ENCODE data around the gene ACP6. TPM values are rescaled to one million over a fixed set of nuclear protein-coding genes. Genes with fewer than 3 reads are reported as not detected.

Gene ACP6
- total and polyA plus RNA-seq, 2 of the 13 experiments (the other 11 are each of a cell fraction or from before 2014, with no cell fraction given) = 18.1 to 33.7 TPM

GRCh38 chr1:147611586-147611985 lies 58.7 kb downstream of the ACP6 start:
- H3K4me2 ChIP-seq (ENCODE audit: low read depth, low read length) = no peak overlapping the region
- H2AFZ ChIP-seq (ENCODE audit: low read length) = no peak overlapping the region
- FAIRE-seq = no peak
- BruUV-seq (replicated peaks) = no TSS peak
- H4K20me1 ChIP-seq (ENCODE audit: insufficient read depth, low read length) = no peaks in the 10 kb centered on the region
- no peak overlapping the region for H3K9ac ChIP-seq (ENCODE audit: insufficient read depth, low read depth, low read length)
- H3K4me1 ChIP-seq (ENCODE audit: insufficient read depth, low read length) = peaks cover 33% of the 10 kb centered on the region
- intact Hi-C loops (cut with micrococcal nuclease; ENCODE audit: unreplicated experiment) = no loop called here
- no peaks in the 10 kb centered on the region for H3K79me2 ChIP-seq (ENCODE audit: insufficient read depth, low read length)
- peak overlapping the region; percentile 71 for H3K27ac ChIP-seq (ENCODE audit: extremely low read length, insufficient read depth, low read length)
- in situ Hi-C loops (cut with HindIII; ENCODE audit: extremely low pct_ligation_motif_present, low pct_unique_long_range_greater_than_20kb) = no loop called here
- no peaks in the 10 kb centered on the region for H3K9me3 ChIP-seq (ENCODE audit: low read length)
- no peaks in the 10 kb centered on the region for H3K27me3 ChIP-seq (ENCODE audit: control insufficient read depth in 1 of 2, insufficient read depth in 2 of 2, low read length in 2 of 2)
- H3K4me3 ChIP-seq (replicated peaks in 1 of 3; ENCODE audit: insufficient read depth in 1 of 3, low read depth in 2 of 3, low read length in 3 of 3) = no peak overlapping the region
- ChIA-PET POLR2A (interaction anchor here (1.1 to 2.0 kb wide), 3 partner anchors 11 to 108 kb away, joined by 3 to 27 read pairs (median 5); partner anchors contain the start of gene ACP6), CTCF (ENCODE audit: low intra/inter-chr PET ratio, low total read pairs) (no interaction called here)
- H3K36me3 ChIP-seq (replicated peaks in 1 of 2; ENCODE audit: control insufficient read depth in 1 of 2, insufficient read depth in 2 of 2, low read length in 2 of 2) = peaks cover 4 to 41% of the 10 kb centered on the region in 2 experiments; a peak in 4 of 5 replicates
- 92% methylated on average over 6 of the region's 8 CpGs for WGBS (ENCODE audit: low lambda C conversion rate)
- no peak for DNase-seq (ENCODE audit: low spot score)
- no peak for TF ChIP-seq NPAS2 (CRISPR knock-in tag; IDR thresholded peaks at IDR 0.05; ENCODE audit: borderline replicate concordance)
- no peak for ATAC-seq

GRCh38 chr1:147611021-147611426 lies 59.3 kb downstream of the ACP6 start:
- ATAC-seq = no peak
- TF ChIP-seq ZNF34 (CRISPR knock-in tag; IDR thresholded peaks at IDR 0.05; ENCODE audit: borderline replicate concordance) (no peak), ZNF672 (CRISPR knock-in tag; IDR thresholded peaks at IDR 0.05) (no peak), HNRNPL (IDR thresholded peaks at IDR 0.05; ENCODE audit: low read depth, low read length) (no peak), ZNF878 (CRISPR knock-in tag; IDR thresholded peaks at IDR 0.05) (no peak), PHB2 (IDR thresholded peaks at IDR 0.05; ENCODE audit: partially characterized antibody) (no peak), ZNF747 (CRISPR knock-in tag; IDR thresholded peaks at IDR 0.05; ENCODE audit: borderline replicate concordance) (no peak), MAFF (IDR thresholded peaks at IDR 0.05; ENCODE audit: low read depth, low read length) (no peak), TFAP4 (IDR thresholded peaks at IDR 0.05; ENCODE audit: borderline replicate concordance, low read depth) (peak; percentile 31; the same call in 1 of the 2 replicates), ELK4 (CRISPR knock-in tag; IDR thresholded peaks at IDR 0.05; ENCODE audit: borderline replicate concordance) (no peak), SYNCRIP (IDR thresholded peaks at IDR 0.05; ENCODE audit: insufficient read depth, low read depth, low read length) (no peak), ZNF766 (CRISPR knock-in tag; IDR thresholded peaks at IDR 0.05; ENCODE audit: borderline replicate concordance) (no peak), SMAD1 (CRISPR knock-in tag; IDR thresholded peaks at IDR 0.05; ENCODE audit: borderline replicate concordance, low read depth) (no peak), ZSCAN31 (CRISPR knock-in tag; IDR thresholded peaks at IDR 0.05; ENCODE audit: low read depth) (no peak)

More at GRCh38 chr1:147611021-147611426, 59.3 kb downstream of the ACP6 start:
- Histone ChIP-seq H3K9me3 (ENCODE audit: low read length) (no peaks in the 10 kb centered on the region), H3K4me2 (ENCODE audit: low read depth, low read length) (no peak overlapping the region), H3K27me3 (ENCODE audit: control insufficient read depth in 1 of 2, insufficient read depth in 2 of 2, low read length in 2 of 2) (no peaks in the 10 kb centered on the region), H4K20me1 (ENCODE audit: insufficient read depth, low read length) (no peaks in the 10 kb centered on the region), H3K4me3 (replicated peaks in 1 of 3; ENCODE audit: insufficient read depth in 1 of 3, low read depth in 2 of 3, low read length in 3 of 3) (no peak overlapping the region), H3K79me2 (ENCODE audit: insufficient read depth, low read length) (no peaks in the 10 kb centered on the region), H2AFZ (ENCODE audit: low read length) (no peak overlapping the region), H3K27ac (ENCODE audit: extremely low read length, insufficient read depth, low read length) (no peak overlapping the region), H3K4me1 (ENCODE audit: insufficient read depth, low read length) (peaks cover 33% of the 10 kb centered on the region), H3K9ac (ENCODE audit: insufficient read depth, low read depth, low read length) (no peak overlapping the region), H3K36me3 (replicated peaks in 1 of 2; ENCODE audit: control insufficient read depth in 1 of 2, insufficient read depth in 2 of 2, low read length in 2 of 2) (peaks cover 4 to 41% of the 10 kb centered on the region in 2 experiments; a peak in 4 of 5 replicates)
- FAIRE-seq (no peak), DNase-seq (ENCODE audit: low spot score) (no peak)
- no TSS peak for BruUV-seq (replicated peaks)
- CTCF ChIA-PET (ENCODE audit: low intra/inter-chr PET ratio, low total read pairs) = no interaction called here
- WGBS (ENCODE audit: low lambda C conversion rate) = 96% methylated on average over 3 of the region's 3 CpGs
- in situ Hi-C loops (cut with HindIII; ENCODE audit: extremely low pct_ligation_motif_present, low pct_unique_long_range_greater_than_20kb) = no loop called here
- POLR2A ChIA-PET = interaction anchor here (1.1 to 2.0 kb wide), 2 partner anchors 11 to 108 kb away, joined by 3 to 27 read pairs; no protein-coding TSS in a partner anchor
- intact Hi-C loops (cut with micrococcal nuclease; ENCODE audit: unreplicated experiment) = no loop called here
